ENCODE results near the gene NEAT1. TPM values are rescaled to one million over a fixed set of nuclear protein-coding genes. Genes with fewer than 3 reads are reported as not detected.
A peak's percentile ranks its signal among the peaks of the same experiment; 100 is the strongest.

NEAT1 gene
- total RNA-seq, 2 donors from 2014 or later = 376 to 539 TPM

DNA sequence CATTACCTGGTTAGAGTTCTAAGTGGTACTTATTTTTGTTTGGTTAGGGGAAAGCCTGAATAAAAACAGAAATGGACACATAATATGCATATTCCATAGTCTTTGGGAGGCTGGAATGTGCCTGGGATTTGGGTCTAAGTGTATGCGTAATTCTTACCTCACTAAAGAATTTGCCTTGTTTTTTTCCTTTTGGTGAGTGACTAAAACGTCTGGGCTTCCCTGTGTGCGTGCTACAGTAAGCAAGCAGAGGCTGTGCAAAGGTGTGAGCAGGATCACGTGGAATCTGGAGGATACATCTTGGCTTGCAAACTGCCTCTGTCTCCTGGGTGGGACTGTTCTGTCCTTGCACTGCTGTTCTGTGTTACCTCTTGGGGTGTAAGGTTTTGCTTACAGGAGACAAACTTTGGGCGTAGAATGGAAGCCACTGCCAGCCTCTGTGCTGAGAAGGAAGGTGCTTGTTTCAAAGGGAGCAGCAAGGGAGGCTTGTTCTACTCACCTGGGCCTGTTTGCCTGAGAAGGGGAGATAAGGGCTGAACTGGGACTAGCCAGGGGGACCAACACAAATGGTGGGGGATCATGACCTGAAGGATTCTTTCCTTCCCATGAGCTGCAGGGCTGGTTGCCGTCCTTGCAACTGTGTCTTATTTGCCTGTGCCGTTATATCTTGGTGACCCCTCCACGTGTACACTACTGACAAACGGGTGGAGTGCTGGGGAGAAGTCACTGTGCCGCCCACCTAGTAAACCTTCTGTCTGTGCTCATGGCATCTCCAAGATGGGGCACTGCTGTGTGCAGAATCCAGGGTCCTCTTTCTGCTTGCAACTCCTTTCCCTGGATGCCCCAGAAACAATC, 4.5 kb downstream of the NEAT1 start:
- peak; percentile 8 for ATAC-seq
- 6 to 12% methylated on average over 8 to 10 of the region's 10 CpGs for WGBS, 2 donors

DNA sequence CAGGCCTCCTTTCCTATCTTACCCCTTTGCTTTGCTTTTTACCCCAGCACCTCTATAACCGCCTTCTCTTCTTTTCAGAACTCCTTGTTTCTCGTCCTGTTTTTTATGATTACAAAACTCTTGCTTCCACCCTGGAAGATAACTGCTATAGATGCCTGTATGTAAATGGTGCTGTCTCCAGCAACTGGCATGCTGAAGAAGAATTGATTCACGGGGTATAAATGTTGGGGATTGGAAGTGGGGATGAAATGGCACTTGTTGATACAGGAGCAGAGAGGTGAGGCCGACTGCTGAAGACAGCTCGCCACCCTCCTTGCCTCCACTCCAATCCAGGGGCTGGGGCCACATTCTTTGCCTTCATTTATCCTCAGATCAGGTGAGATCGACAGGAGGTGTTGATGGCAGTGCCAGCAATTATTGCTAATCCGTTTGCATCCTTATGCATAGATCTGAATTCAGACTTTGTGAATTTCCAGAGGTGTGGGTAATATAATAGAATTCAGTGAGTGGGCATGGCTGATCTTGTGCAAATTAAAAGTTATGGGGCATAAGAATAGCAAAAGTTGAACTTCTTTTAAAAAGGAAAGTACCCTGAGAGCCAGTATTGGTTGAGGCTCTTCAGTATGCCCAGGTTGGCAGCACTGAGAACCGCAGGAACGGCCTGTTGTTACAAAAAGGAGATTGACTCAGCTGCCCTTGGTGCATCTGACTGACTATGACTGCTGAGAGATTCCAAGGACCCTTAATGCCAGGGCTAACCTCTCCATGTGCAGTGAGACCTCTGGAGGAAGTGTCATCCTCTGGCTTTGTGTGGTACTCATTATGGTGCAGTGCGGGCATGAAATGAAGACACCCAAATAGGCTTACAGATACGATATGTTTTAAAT, 5.3 kb downstream of the NEAT1 start:
- peak; percentile 64 to 76 (median 72) for DNase-seq
- Histone ChIP-seq H3K4me1 (peaks cover 56% of the 10 kb centered on the region), H3K4me3 (no peak overlapping the region), H3K9me3 (no peaks in the 10 kb centered on the region), H3K27me3 (no peaks in the 10 kb centered on the region), H3K36me3 (replicated peaks in 1 of 2; ENCODE audit: insufficient read depth in 1 of 2, low read depth in 2 of 2) (no peaks in the 10 kb centered on the region), H3K27ac (peak overlapping the region; percentile 57 to 100 (median 99))
- no peak for TF ChIP-seq POLR2A (IDR thresholded peaks at IDR 0.05)
- TF ChIP-seq, protein P1, sequence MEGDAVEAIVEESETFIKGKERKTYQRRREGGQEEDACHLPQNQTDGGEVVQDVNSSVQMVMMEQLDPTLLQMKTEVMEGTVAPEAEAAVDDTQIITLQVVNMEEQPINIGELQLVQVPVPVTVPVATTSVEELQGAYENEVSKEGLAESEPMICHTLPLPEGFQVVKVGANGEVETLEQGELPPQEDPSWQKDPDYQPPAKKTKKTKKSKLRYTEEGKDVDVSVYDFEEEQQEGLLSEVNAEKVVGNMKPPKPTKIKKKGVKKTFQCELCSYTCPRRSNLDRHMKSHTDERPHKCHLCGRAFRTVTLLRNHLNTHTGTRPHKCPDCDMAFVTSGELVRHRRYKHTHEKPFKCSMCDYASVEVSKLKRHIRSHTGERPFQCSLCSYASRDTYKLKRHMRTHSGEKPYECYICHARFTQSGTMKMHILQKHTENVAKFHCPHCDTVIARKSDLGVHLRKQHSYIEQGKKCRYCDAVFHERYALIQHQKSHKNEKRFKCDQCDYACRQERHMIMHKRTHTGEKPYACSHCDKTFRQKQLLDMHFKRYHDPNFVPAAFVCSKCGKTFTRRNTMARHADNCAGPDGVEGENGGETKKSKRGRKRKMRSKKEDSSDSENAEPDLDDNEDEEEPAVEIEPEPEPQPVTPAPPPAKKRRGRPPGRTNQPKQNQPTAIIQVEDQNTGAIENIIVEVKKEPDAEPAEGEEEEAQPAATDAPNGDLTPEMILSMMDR (IDR thresholded peaks at IDR 0.05) = no peak
- intact Hi-C loops (cut with DNase I) = no loop called here
- ATAC-seq = peak; percentile 5
- 9 to 19% methylated on average over 11 of the region's 11 CpGs for WGBS, 2 donors

More for the DNA sequence above, 4.5 kb downstream of the NEAT1 start:
- H3K27ac ChIP-seq = peak overlapping the region; percentile 98 to 100 (median 100)
- H3K9me3 ChIP-seq = no peaks in the 10 kb centered on the region
- no peaks in the 10 kb centered on the region for H3K27me3 ChIP-seq
- no peaks in the 10 kb centered on the region for H3K36me3 ChIP-seq (replicated peaks in 1 of 2; ENCODE audit: insufficient read depth in 1 of 2, low read depth in 2 of 2)
- intact Hi-C loops (cut with DNase I) = no loop called here
- TF ChIP-seq, protein P1 (IDR thresholded peaks at IDR 0.05) = peak in 1 of 7 experiments; percentile 5
- TF ChIP-seq POLR2A (IDR thresholded peaks at IDR 0.05) = no peak
- peak overlapping the region in 1 of 2 donors; percentile 7 for H3K4me3 ChIP-seq
- peak; percentile 70 to 84 (median 80) for DNase-seq
- peaks cover 53% of the 10 kb centered on the region for H3K4me1 ChIP-seq

DNA sequence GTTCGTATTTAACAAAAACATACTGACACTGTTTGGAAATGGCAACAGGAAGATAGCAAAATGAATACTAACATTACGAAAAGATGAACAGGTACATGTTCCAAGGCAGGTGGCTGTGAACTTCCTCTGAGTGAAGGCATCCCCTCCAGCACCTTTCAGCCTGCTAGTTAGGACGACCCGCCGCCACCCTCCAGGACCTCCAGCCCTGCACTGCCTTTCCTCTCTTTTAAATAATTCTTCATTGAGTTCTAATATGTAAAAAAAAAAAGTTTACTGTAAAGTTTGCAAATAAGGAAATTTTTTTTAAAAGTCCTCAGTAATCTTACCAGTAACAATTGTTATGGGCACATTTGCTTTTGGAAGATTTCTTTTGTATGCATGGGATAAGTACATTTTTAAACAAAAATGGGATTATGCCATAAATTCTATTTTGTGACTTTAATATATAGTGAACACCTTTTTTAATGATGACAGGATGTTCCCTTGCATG, 6.0 kb downstream of the NEAT1 start:
- Histone ChIP-seq H3K36me3 (replicated peaks in 1 of 2; ENCODE audit: insufficient read depth in 1 of 2, low read depth in 2 of 2) (no peaks in the 10 kb centered on the region), H3K4me3 (no peak overlapping the region), H3K9me3 (no peaks in the 10 kb centered on the region), H3K4me1 (peaks cover 56% of the 10 kb centered on the region), H3K27ac (peak overlapping the region; percentile 57 to 100 (median 99)), H3K27me3 (no peaks in the 10 kb centered on the region)
- intact Hi-C loops (cut with DNase I) = no loop called here
- no peak for ATAC-seq
- 22 to 30% methylated on average over 5 of the region's 5 CpGs for WGBS, 2 donors
- peak in 3 of 4 donors; percentile 65 to 73 (median 70) for DNase-seq
- TF ChIP-seq, protein P1 (IDR thresholded peaks at IDR 0.05) = no peak
- TF ChIP-seq POLR2A (IDR thresholded peaks at IDR 0.05) = no peak

DNA sequence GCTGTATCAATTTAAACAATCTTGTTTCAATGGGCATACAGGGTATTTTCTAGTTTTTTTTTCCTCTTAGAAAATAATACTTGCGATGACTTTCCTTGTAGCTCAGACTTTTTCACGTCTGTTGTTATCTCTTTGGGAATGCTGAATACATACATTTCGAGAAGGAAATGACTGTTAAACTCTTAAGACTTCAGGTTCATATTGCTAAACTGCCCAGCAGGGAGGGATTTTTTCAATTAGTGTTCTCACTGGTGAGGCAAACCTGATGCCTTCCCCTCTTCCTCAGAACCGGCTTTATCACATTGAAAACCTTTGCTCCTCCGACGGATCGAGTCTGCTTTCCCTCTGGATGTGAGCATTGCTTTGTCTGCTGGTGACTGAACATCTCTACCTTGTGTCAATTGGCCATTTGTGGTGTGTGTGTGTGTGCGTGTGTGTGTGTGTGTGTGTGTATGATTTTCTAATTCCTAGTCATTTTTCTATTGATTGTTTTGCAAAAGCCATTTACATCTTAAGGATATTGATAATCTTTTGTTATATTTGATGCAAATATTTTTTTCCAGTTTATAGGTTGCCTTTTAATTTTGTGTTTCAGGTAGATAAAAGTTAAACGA, 6.6 kb downstream of the NEAT1 start:
- DNase-seq (peak; percentile 45 to 66 (median 56)), ATAC-seq (no peak)
- peaks cover 61% of the 10 kb centered on the region for H3K4me1 ChIP-seq
- peak overlapping the region in 3 of 4 donors; percentile 78 to 100 (median 98) for H3K27ac ChIP-seq
- peaks cover 0 to 3% of the 10 kb centered on the region in 2 donors for H3K36me3 ChIP-seq (replicated peaks in 1 of 2; ENCODE audit: insufficient read depth in 1 of 2, low read depth in 2 of 2)
- no peaks in the 10 kb centered on the region for H3K27me3 ChIP-seq
- WGBS, 2 donors = 5 to 10% methylated on average over 9 of the region's 9 CpGs
- H3K4me3 ChIP-seq = no peak overlapping the region
- intact Hi-C loops (cut with DNase I) = no loop called here
- TF ChIP-seq, protein P1 (IDR thresholded peaks at IDR 0.05) = peak in 1 of 7 experiments; percentile 2
- no peak for TF ChIP-seq POLR2A (IDR thresholded peaks at IDR 0.05)
- H3K9me3 ChIP-seq = no peaks in the 10 kb centered on the region

Data from body of pancreas (tissue), 4 donors.